ENCODE results near the gene KLK4. TPM values are rescaled to one million over a fixed set of nuclear protein-coding genes. Genes with fewer than 3 reads are reported as not detected.

KLK4 gene
- total and polyA plus RNA-seq, 12 donors = not detected

GRCh38 chr19:50880241-50880640, 31.0 kb downstream of the KLK4 start:
- Histone ChIP-seq H3K27ac (no peak overlapping the region), H3K36me3 (no peaks in the 10 kb centered on the region), H3K27me3 (peaks cover 0 to 76% (median 60%) of the 10 kb centered on the region in 7 donors), H3K4me3 (no peak overlapping the region), H3K9me3 (no peaks in the 10 kb centered on the region), H3K4me1 (no peaks in the 10 kb centered on the region)
- DNase-seq (no peak), ATAC-seq (no peak)
- intact Hi-C loops (cut with DNase I) = no loop called here
- WGBS, 2 donors = 73 to 74% methylated on average over 5 of the region's 5 CpGs
- TF ChIP-seq, protein P1, sequence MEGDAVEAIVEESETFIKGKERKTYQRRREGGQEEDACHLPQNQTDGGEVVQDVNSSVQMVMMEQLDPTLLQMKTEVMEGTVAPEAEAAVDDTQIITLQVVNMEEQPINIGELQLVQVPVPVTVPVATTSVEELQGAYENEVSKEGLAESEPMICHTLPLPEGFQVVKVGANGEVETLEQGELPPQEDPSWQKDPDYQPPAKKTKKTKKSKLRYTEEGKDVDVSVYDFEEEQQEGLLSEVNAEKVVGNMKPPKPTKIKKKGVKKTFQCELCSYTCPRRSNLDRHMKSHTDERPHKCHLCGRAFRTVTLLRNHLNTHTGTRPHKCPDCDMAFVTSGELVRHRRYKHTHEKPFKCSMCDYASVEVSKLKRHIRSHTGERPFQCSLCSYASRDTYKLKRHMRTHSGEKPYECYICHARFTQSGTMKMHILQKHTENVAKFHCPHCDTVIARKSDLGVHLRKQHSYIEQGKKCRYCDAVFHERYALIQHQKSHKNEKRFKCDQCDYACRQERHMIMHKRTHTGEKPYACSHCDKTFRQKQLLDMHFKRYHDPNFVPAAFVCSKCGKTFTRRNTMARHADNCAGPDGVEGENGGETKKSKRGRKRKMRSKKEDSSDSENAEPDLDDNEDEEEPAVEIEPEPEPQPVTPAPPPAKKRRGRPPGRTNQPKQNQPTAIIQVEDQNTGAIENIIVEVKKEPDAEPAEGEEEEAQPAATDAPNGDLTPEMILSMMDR (IDR thresholded peaks at IDR 0.05) = no peak

- H3K4me1 ChIP-seq = no peaks in the 10 kb centered on the region
- H3K27ac ChIP-seq = no peak overlapping the region
- no peaks in the 10 kb centered on the region for H3K36me3 ChIP-seq
- 47 to 57% methylated on average over 5 of the region's 5 CpGs for WGBS, 2 donors
- DNase-seq (no peak), ATAC-seq (no peak)
- intact Hi-C loops (cut with DNase I) = no loop called here
- H3K4me3 ChIP-seq = no peak overlapping the region
- no peaks in the 10 kb centered on the region for H3K9me3 ChIP-seq
- H3K27me3 ChIP-seq = peaks cover 0 to 76% (median 61%) of the 10 kb centered on the region in 7 donors
- TF ChIP-seq, protein P1 (IDR thresholded peaks at IDR 0.05) = no peak
These were observed 32.3 kb downstream of the KLK4 start for GRCh38 chr19:50878851-50879250.

DNA sequence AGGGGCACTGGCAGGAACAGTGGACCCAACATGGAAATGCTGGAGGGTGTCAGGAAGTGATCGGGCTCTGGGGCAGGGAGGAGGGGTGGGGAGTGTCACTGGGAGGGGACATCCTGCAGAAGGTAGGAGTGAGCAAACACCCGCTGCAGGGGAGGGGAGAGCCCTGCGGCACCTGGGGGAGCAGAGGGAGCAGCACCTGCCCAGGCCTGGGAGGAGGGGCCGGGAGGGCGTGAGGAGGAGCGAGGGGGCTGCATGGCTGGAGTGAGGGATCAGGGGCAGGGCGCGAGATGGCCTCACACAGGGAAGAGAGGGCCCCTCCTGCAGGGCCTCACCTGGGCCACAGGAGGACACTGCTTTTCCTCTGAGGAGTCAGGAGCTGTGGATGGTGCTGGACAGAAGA, 33.9 kb downstream of the KLK4 start:
- peaks cover 0 to 86% (median 70%) of the 10 kb centered on the region in 7 donors for H3K27me3 ChIP-seq
- H3K27ac ChIP-seq = no peak overlapping the region
- 20 to 25% methylated on average over 8 of the region's 8 CpGs for WGBS, 2 donors
- no peaks in the 10 kb centered on the region for H3K9me3 ChIP-seq
- ATAC-seq = no peak
- intact Hi-C loops (cut with DNase I) = no loop called here
- no peak overlapping the region for H3K4me3 ChIP-seq
- H3K36me3 ChIP-seq = no peaks in the 10 kb centered on the region
- no peaks in the 10 kb centered on the region for H3K4me1 ChIP-seq
- DNase-seq = no peak
- TF ChIP-seq, protein P1 (IDR thresholded peaks at IDR 0.05) = no peak

- Histone ChIP-seq H3K9me3 (no peaks in the 10 kb centered on the region), H3K27me3 (peaks cover 0 to 83% (median 75%) of the 10 kb centered on the region in 7 donors), H3K27ac (no peak overlapping the region), H3K36me3 (no peaks in the 10 kb centered on the region), H3K4me3 (no peak overlapping the region), H3K4me1 (no peaks in the 10 kb centered on the region)
- intact Hi-C loops (cut with DNase I) = no loop called here
- TF ChIP-seq, protein P1 (IDR thresholded peaks at IDR 0.05) = no peak
- no peak for ATAC-seq
- 59 to 60% methylated on average over 7 of the region's 7 CpGs for WGBS, 2 donors
- no peak for DNase-seq
These were observed 34.7 kb downstream of the KLK4 start for GRCh38 chr19:50876456-50876855.
